Measurements from ENCODE around the gene ARHGAP15.

DNA sequence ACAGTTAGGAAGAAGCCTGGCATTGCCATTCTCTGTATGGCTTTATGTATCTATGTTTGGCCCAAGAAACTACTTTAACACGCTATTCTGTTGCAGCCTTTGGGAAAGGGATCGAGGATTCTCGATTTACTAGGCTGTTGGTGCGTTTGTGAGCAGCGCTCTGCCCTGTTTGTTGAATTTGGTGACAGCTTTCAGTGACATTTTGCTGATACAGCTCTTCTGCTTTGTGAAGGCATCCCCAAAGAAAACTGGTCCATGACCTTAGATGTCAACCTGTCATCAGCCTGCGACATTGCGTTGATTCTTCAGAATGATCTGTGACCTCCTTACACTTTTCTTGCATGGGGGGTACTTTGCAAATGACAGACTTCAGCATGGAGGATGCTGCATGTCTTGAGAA, 431.5 kb downstream of the ARHGAP15 start:
- no peak for TF ChIP-seq CTCF (IDR thresholded peaks at IDR 0.05; ENCODE audit: low read depth, low read length, poor library complexity, severe bottlenecking)
- TF ChIP-seq EZH2phosphoT487 (IDR thresholded peaks at IDR 0.05; ENCODE audit: borderline replicate concordance, low read length), result no peak
